PC-3 (cell line): Measurements from ENCODE around the gene PAMR1.

ENCODE experiments used
- CTCF ChIP-seq: fragments of 300-600 bp; sonication (generic); conservative IDR thresholded peaks from 2 replicates; pipeline ENCODE4 v1.5.1; 2017; ENCODE audit warnings: antibody characterized with exemption, low read depth, mild to moderate bottlenecking, low read length
- EZH2 ChIP-seq: fragments of 300-600 bp; sonication (generic); IDR thresholded peaks from one replicate; pipeline ENCODE4 v1.6.1; 2017; ENCODE audit warnings: antibody characterized with exemption, mild to moderate bottlenecking, low read length; ENCODE audit not compliant: unreplicated experiment
- EZH2phosphoT487 ChIP-seq: fragments of 300-600 bp; sonication (generic); IDR thresholded peaks from 2 replicates; pipeline ENCODE4 v1.6.1; 2018; ENCODE audit warnings: mild to moderate bottlenecking, antibody characterized with exemption, low read length, borderline replicate concordance

- TF ChIP-seq EZH2phosphoT487 (no peak), CTCF (no peak), EZH2 (no peak)
These were observed 965 bp upstream of the PAMR1 start for GRCh38 chr11:35526370-35526792.
